Measurements from ENCODE around the gene KDM5B. TPM values are rescaled to one million over a fixed set of nuclear protein-coding genes. Genes with fewer than 3 reads are reported as not detected.

KDM5B gene
- polyA plus RNA-seq, 3 donors, result 3.4 to 12.5 (median 10.6) TPM

DNA sequence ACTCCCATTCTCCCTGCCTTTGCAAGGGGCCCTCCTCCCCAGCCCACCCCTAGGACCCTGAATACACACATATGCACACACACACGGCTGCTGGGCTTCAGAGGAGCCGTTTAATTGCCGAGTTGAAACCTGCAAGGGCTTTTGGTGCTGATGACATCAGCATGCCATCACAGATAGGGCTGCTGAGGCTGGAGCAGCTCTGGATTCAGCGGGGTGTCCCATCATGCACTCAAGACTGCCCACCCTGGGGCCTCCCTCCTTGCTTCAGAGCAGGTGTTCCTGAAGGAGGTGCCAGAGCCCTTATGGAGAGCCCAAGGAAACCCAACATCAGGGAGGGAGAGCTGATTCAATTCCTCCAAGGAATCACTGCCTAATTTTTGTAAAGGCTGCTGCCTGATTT is 103.6 kb downstream of the KDM5B start:
- peaks cover 62 to 81% (median 79%) of the 10 kb centered on the region in 3 donors for H3K27me3 Mint-ChIP-seq (ENCODE audit: low read depth in 3 of 3)

DNA sequence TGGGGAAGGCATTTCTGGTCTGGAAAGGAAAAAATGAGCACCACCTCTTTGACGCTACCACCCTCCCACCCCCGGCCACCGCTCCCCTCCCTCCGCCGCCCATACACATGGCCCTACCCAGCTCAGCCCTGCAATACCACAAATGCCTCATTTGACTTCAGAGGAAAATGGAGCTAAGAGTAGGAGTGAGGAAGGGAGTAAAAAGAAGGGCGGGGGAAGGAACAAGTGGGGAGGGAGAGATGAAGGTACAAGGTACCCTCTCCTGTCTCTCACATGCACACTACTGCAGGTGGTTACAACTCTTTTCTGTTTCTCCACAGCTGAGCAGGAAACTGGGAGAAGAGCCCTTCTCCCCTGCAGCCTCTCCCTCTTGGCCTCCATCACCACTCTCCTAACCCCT is 105.0 kb downstream of the KDM5B start:
- H2AFZ ChIP-seq (ENCODE audit: insufficient read depth, low read depth, low read length, poor library complexity, severe bottlenecking), result no peak overlapping the region
- no peaks in the 10 kb centered on the region for H3K36me3 ChIP-seq (replicated peaks in 1 of 2; ENCODE audit: control insufficient read depth in 1 of 2, insufficient read depth in 2 of 2, low read length in 2 of 2)
- no peak overlapping the region for H3K4me2 ChIP-seq (replicated peaks; ENCODE audit: extremely low read depth, low read length, poor library complexity, severe bottlenecking)
- Mint-ChIP-seq H3K27ac (no peak overlapping the region), H3K9me3 (peaks cover 0 to 2% (median 0%) of the 10 kb centered on the region in 7 donors), H3K36me3 (no peaks in the 10 kb centered on the region), H3K27me3 (ENCODE audit: low read depth in 3 of 3) (peaks cover 55 to 76% (median 70%) of the 10 kb centered on the region in 3 donors), H3K4me3 (peak overlapping the region in 1 of 2 donors; percentile 62), H3K4me1 (peaks cover 7% of the 10 kb centered on the region)
- no CpG with 5 or more reads among the region's 6 CpGs for WGBS (ENCODE audit: insufficient coverage)
- no peak overlapping the region for H3K27ac ChIP-seq (ENCODE audit: low read depth in 1 of 2, low read length in 2 of 2)
- peaks cover 0 to 2% of the 10 kb centered on the region in 2 donors for H3K9me3 ChIP-seq (replicated peaks in 1 of 2; ENCODE audit: control insufficient read depth in 1 of 2, insufficient read depth in 1 of 2, low read length in 2 of 2)
- peaks cover 44 to 82% of the 10 kb centered on the region in 2 donors for H3K27me3 ChIP-seq (ENCODE audit: control insufficient read depth in 2 of 2, insufficient read depth in 2 of 2, low read length in 2 of 2)
- no peaks in the 10 kb centered on the region for H4K20me1 ChIP-seq (ENCODE audit: insufficient read depth, low read length)
- no peak overlapping the region for H3K9ac ChIP-seq (ENCODE audit: insufficient read depth, low read length, poor library complexity, severe bottlenecking)
- DNase-seq, result no peak
- intact Hi-C loops (cut with micrococcal nuclease), result no loop called here
- TF ChIP-seq, protein P1, sequence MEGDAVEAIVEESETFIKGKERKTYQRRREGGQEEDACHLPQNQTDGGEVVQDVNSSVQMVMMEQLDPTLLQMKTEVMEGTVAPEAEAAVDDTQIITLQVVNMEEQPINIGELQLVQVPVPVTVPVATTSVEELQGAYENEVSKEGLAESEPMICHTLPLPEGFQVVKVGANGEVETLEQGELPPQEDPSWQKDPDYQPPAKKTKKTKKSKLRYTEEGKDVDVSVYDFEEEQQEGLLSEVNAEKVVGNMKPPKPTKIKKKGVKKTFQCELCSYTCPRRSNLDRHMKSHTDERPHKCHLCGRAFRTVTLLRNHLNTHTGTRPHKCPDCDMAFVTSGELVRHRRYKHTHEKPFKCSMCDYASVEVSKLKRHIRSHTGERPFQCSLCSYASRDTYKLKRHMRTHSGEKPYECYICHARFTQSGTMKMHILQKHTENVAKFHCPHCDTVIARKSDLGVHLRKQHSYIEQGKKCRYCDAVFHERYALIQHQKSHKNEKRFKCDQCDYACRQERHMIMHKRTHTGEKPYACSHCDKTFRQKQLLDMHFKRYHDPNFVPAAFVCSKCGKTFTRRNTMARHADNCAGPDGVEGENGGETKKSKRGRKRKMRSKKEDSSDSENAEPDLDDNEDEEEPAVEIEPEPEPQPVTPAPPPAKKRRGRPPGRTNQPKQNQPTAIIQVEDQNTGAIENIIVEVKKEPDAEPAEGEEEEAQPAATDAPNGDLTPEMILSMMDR (IDR thresholded peaks at IDR 0.05), result no peak
- no peak overlapping the region for H3K4me3 ChIP-seq (replicated peaks in 1 of 3; ENCODE audit: low read depth in 2 of 3, low read length in 3 of 3)
- H3K4me1 ChIP-seq (ENCODE audit: control insufficient read depth in 1 of 2, insufficient read depth in 2 of 2, low read length in 2 of 2), result peaks cover 3 to 5% of the 10 kb centered on the region in 2 donors
- H3K79me2 ChIP-seq (ENCODE audit: insufficient read depth, low read length), result no peaks in the 10 kb centered on the region

More for the DNA sequence above, 103.6 kb downstream of the KDM5B start:
- no peaks in the 10 kb centered on the region for H3K79me2 ChIP-seq (ENCODE audit: insufficient read depth, low read length)
- Mint-ChIP-seq H3K27ac (no peak overlapping the region), H3K4me3 (no peak overlapping the region), H3K9me3 (peaks cover 0 to 7% (median 0%) of the 10 kb centered on the region in 7 donors), H3K36me3 (no peaks in the 10 kb centered on the region), H3K4me1 (peaks cover 2% of the 10 kb centered on the region)
- H3K4me1 ChIP-seq (ENCODE audit: control insufficient read depth in 1 of 2, insufficient read depth in 2 of 2, low read length in 2 of 2), result no peaks in the 10 kb centered on the region
- H3K4me3 ChIP-seq (replicated peaks in 1 of 3; ENCODE audit: low read depth in 2 of 3, low read length in 3 of 3), result no peak overlapping the region
- no peak overlapping the region for H3K9ac ChIP-seq (ENCODE audit: insufficient read depth, low read length, poor library complexity, severe bottlenecking)
- WGBS (ENCODE audit: insufficient coverage), result 85% methylated on average over 4 of the region's 4 CpGs
- H4K20me1 ChIP-seq (ENCODE audit: insufficient read depth, low read length), result no peaks in the 10 kb centered on the region
- H3K4me2 ChIP-seq (replicated peaks; ENCODE audit: extremely low read depth, low read length, poor library complexity, severe bottlenecking), result no peak overlapping the region
- no peak for DNase-seq
- H3K36me3 ChIP-seq (replicated peaks in 1 of 2; ENCODE audit: control insufficient read depth in 1 of 2, insufficient read depth in 2 of 2, low read length in 2 of 2), result no peaks in the 10 kb centered on the region
- H3K27me3 ChIP-seq (ENCODE audit: control insufficient read depth in 2 of 2, insufficient read depth in 2 of 2, low read length in 2 of 2), result peaks cover 49 to 83% of the 10 kb centered on the region in 2 donors
- TF ChIP-seq, protein P1 (IDR thresholded peaks at IDR 0.05), result no peak
- H3K9me3 ChIP-seq (replicated peaks in 1 of 2; ENCODE audit: control insufficient read depth in 1 of 2, insufficient read depth in 1 of 2, low read length in 2 of 2), result peaks cover 0 to 11% of the 10 kb centered on the region in 2 donors
- no peak overlapping the region for H2AFZ ChIP-seq (ENCODE audit: insufficient read depth, low read depth, low read length, poor library complexity, severe bottlenecking)
- H3K27ac ChIP-seq (ENCODE audit: low read depth in 1 of 2, low read length in 2 of 2), result no peak overlapping the region
- intact Hi-C loops (cut with micrococcal nuclease), result no loop called here

Measured in CD14-positive monocyte (primary cell).